K562 (cell line): Measurements from ENCODE around the gene MATR3. TPM values are rescaled to one million over a fixed set of nuclear protein-coding genes. Genes with fewer than 3 reads are reported as not detected.
A peak's percentile ranks its signal among the peaks of the same experiment; 100 is the strongest.

Experiments
- ARHGAP35 ChIP-seq: fragments of 450-650 bp; IDR thresholded peaks from 2 replicates; pipeline ENCODE4 v1.6.1; 2018; ENCODE audit not compliant: partially characterized antibody
- CHCHD3 ChIP-seq: fragments of 250-450 bp; sonication (Bioruptor Pico); IDR thresholded peaks from 2 replicates; pipeline ENCODE4 v2.1.2; 2022; ENCODE audit warnings: mild to moderate bottlenecking
- E2F3 ChIP-seq: fragments of 250-450 bp; sonication (Bioruptor Pico); IDR thresholded peaks from 2 replicates; pipeline ENCODE4 v1.4.0; 2020; ENCODE audit warnings: mild to moderate bottlenecking
- EGR1 ChIP-seq: fragments of 450-650 bp; conservative IDR thresholded peaks from 2 replicates; pipeline ENCODE4 v1.6.1; 2017; ENCODE audit warnings: mild to moderate bottlenecking
- ESRRB ChIP-seq: fragments of 250-450 bp; sonication (Bioruptor Pico); IDR thresholded peaks from 2 replicates; pipeline ENCODE4 v1.5.0; 2020; ENCODE audit warnings: mild to moderate bottlenecking, moderate library complexity, borderline replicate concordance
- HDAC1 ChIP-seq, 2 experiments: fragments of 450-650 bp; IDR thresholded peaks; 2 replicates each; pipeline ENCODE4 v1.6.1; 2016 to 2017; ENCODE audit warnings: inconsistent platforms in 1 of 2, mild to moderate bottlenecking in 1 of 2, moderate library complexity in 1 of 2
- HOMEZ ChIP-seq: fragments of 250-450 bp; sonication (Bioruptor Pico); IDR thresholded peaks from 2 replicates; pipeline ENCODE4 v1.4.0; 2020; ENCODE audit warnings: mild to moderate bottlenecking, moderate library complexity
- JUND ChIP-seq, 2 experiments: IDR thresholded peaks; 2 replicates in 1 of 2; 3 replicates in 1 of 2; pipeline ENCODE4 v1.6.1; 2011; ENCODE audit warnings: borderline replicate concordance in 2 of 2, low read depth in 2 of 2, low read length in 2 of 2, improper control_type of control experiment in 1 of 2, missing biosample characterization in 1 of 2, missing genetic modification characterization in 1 of 2, missing genetic modification reagents in 1 of 2
- MCM2 ChIP-seq: fragments of 450-650 bp; IDR thresholded peaks from 2 replicates; pipeline ENCODE4 v1.6.1; 2017; ENCODE audit warnings: low read depth, mild to moderate bottlenecking
- NCOA4 ChIP-seq: fragments of 450-650 bp; IDR thresholded peaks from 2 replicates; pipeline ENCODE4 v1.6.1; 2018; ENCODE audit warnings: mild to moderate bottlenecking; ENCODE audit not compliant: partially characterized antibody
- PTBP1 ChIP-seq: fragments of 200-400 bp; formaldehyde crosslinking; IDR thresholded peaks from 2 replicates; pipeline ENCODE4 v1.6.1; 2017; ENCODE audit warnings: low read depth, low read length
- RAD21 ChIP-seq, 2 experiments: fragments of 250-450 bp in 1 of 2; fragments of 450-650 bp in 1 of 2; sonication (Bioruptor Pico) in 1 of 2; formaldehyde crosslinking in 1 of 2; IDR thresholded peaks in 1 of 2; conservative IDR thresholded peaks in 1 of 2; 2 replicates each; pipeline versions ENCODE4 v1.4.0 to v1.8.0; 2020 to 2022; ENCODE audit warnings: mild to moderate bottlenecking in 2 of 2, moderate library complexity in 1 of 2
- TEAD2 ChIP-seq: fragments of 450-650 bp; IDR thresholded peaks from 2 replicates; pipeline ENCODE4 v1.6.1; 2016; ENCODE audit warnings: missing genetic modification characterization, control low read depth, missing compliant biosample characterization
- TGIF2 ChIP-seq: sonication (generic); formaldehyde crosslinking; IDR thresholded peaks from 2 replicates; pipeline ENCODE4 v1.8.1; 2022; ENCODE audit warnings: mild to moderate bottlenecking, missing genetic modification reagents, moderate library complexity
- ZBTB49 ChIP-seq: sonication (generic); formaldehyde crosslinking; IDR thresholded peaks from 2 replicates; pipeline ENCODE4 v1.8.0; 2022; ENCODE audit warnings: missing genetic modification reagents, mild to moderate bottlenecking, borderline replicate concordance
- ZEB2 ChIP-seq: fragments of 450-650 bp; IDR thresholded peaks from 2 replicates; pipeline ENCODE4 v1.6.1; 2016
- ZNF217 ChIP-seq: sonication (generic); formaldehyde crosslinking; IDR thresholded peaks from 2 replicates; pipeline ENCODE4 v1.8.0; 2022; ENCODE audit warnings: mild to moderate bottlenecking, missing genetic modification reagents
- ZNF445 ChIP-seq: fragments of 250-450 bp; sonication (Bioruptor Pico); IDR thresholded peaks from 2 replicates; pipeline ENCODE4 v1.4.0; 2020; ENCODE audit warnings: low read depth, mild to moderate bottlenecking, moderate library complexity
- ZNF785 ChIP-seq: fragments of 250-450 bp; sonication (Bioruptor Pico); IDR thresholded peaks from 2 replicates; pipeline ENCODE4 v1.4.0; 2020; ENCODE audit warnings: mild to moderate bottlenecking
- polyA plus RNA-seq, 8 experiments: library from polyadenylated mRNA; depleted of rRNA in 4 of 8; stranded (reverse) in 5 of 8; unstranded in 3 of 8; fragments of >200 nt; fragmentation: Nextera tagmentation in 2 of 8; fragmentation: Illumina TruSeq in 1 of 8; extraction: Ambion mirVana in 2 of 8; extraction: Trizol in 1 of 8; gene quantifications; 2 replicates each; pipeline versions ENCODE4 v1.2.1 to v1.2.3, GENCODE V29; 2011 to 2014; ENCODE audit warnings: inconsistent platforms in 1 of 8, missing spikeins in 1 of 8
- total RNA-seq, 7 experiments: library from RNA; depleted of rRNA in 6 of 7; stranded (reverse); fragments of >200 nt in 6 of 7; fragmentation: Illumina TruSeq in 2 of 7; extraction: Trizol in 2 of 7; gene quantifications; 2 replicates each; pipeline versions ENCODE4 v1.2.1 to v1.2.3, GENCODE V29; 2011 to 2021; ENCODE audit warnings: low replicate concordance in 1 of 7
- TF ChIP-seq, protein P1 (sequence below): fragments of 250-450 bp; sonication (Bioruptor Pico); IDR thresholded peaks from 2 replicates; pipeline ENCODE4 v1.9.0; 2021; ENCODE audit warnings: mild to moderate bottlenecking
- TF ChIP-seq, protein P2 (sequence below): fragments of 250-450 bp; sonication (Bioruptor Pico); IDR thresholded peaks from 2 replicates; pipeline ENCODE4 v1.8.0; 2022; ENCODE audit warnings: moderate library complexity, mild to moderate bottlenecking, inconsistent platforms
- TF ChIP-seq, protein P3 (sequence below): fragments of 450-650 bp; IDR thresholded peaks from 2 replicates; pipeline ENCODE4 v1.6.1; 2016

The MATR3 gene
- total and polyA plus RNA-seq, 9 of the 15 experiments (the other 6 are each of a cell fraction or from before 2014, with no cell fraction given) = 150 to 425 (median 263) TPM

GRCh38 chr5:139341689-139342422, 48.3 kb downstream of the MATR3 start, which contains the start of gene PAIP2 (continued):
- TF ChIP-seq ZBTB49 (CRISPR knock-in tag) (no peak), CHCHD3 (CRISPR knock-in tag) (no peak), EGR1 (peak; percentile 57), E2F3 (CRISPR knock-in tag) (no peak), ZEB2 (no peak), HOMEZ (no peak), ZNF217 (CRISPR knock-in tag) (no peak), ZNF785 (CRISPR knock-in tag) (no peak), ZNF445 (no peak), ESRRB (CRISPR knock-in tag) (no peak), TGIF2 (no peak), ARHGAP35 (no peak), NCOA4 (no peak), HDAC1 (IDR thresholded peaks at IDR 0.05) (peak in 1 of 2 experiments; percentile 83; a peak in 2 of 4 replicates), PTBP1 (0 out of 2 replicates have a peak, but pooled peaks have one; percentile 57), TEAD2 (tag) (no peak), JUND (IDR thresholded peaks at IDR 0.05; ENCODE audit: borderline replicate concordance, low read depth, low read length) (peak; percentile 83), JUND (tag; IDR thresholded peaks at IDR 0.05; ENCODE audit: borderline replicate concordance, low read depth, low read length) (peak; percentile 77; the same call in 2 of the 3 replicates), RAD21 (CRISPR knock-in tag; conservative IDR thresholded peaks at IDR 0.05 in 1 of 2, IDR thresholded peaks at IDR 0.05 in 1 of 2) (peak; percentile 36 to 55), MCM2 (no peak)
- TF ChIP-seq, protein P1, sequence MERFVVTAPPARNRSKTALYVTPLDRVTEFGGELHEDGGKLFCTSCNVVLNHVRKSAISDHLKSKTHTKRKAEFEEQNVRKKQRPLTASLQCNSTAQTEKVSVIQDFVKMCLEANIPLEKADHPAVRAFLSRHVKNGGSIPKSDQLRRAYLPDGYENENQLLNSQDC = no peak; the same call in 1 of the 2 replicates
- TF ChIP-seq, protein P2, sequence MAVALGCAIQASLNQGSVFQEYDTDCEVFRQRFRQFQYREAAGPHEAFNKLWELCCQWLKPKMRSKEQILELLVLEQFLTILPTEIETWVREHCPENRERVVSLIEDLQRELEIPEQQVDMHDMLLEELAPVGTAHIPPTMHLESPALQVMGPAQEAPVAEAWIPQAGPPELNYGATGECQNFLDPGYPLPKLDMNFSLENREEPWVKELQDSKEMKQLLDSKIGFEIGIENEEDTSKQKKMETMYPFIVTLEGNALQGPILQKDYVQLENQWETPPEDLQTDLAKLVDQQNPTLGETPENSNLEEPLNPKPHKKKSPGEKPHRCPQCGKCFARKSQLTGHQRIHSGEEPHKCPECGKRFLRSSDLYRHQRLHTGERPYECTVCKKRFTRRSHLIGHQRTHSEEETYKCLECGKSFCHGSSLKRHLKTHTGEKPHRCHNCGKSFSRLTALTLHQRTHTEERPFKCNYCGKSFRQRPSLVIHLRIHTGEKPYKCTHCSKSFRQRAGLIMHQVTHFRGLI (CRISPR knock-in tag) = no peak
- TF ChIP-seq, protein P3, sequence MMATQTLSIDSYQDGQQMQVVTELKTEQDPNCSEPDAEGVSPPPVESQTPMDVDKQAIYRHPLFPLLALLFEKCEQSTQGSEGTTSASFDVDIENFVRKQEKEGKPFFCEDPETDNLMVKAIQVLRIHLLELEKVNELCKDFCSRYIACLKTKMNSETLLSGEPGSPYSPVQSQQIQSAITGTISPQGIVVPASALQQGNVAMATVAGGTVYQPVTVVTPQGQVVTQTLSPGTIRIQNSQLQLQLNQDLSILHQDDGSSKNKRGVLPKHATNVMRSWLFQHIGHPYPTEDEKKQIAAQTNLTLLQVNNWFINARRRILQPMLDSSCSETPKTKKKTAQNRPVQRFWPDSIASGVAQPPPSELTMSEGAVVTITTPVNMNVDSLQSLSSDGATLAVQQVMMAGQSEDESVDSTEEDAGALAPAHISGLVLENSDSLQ = peak; percentile 80
